GM12872 (cell line): Measurements from ENCODE around the gene PITPNC1.

ENCODE experiments used
- TF ChIP-seq, protein P1 (sequence below): IDR thresholded peaks from 3 replicates; pipeline ENCODE4 v1.5.1; 2011; ENCODE audit warnings: low read depth, mild to moderate bottlenecking, low read length, moderate library complexity; ENCODE audit not compliant: insufficient read depth

Gene PITPNC1

DNA sequence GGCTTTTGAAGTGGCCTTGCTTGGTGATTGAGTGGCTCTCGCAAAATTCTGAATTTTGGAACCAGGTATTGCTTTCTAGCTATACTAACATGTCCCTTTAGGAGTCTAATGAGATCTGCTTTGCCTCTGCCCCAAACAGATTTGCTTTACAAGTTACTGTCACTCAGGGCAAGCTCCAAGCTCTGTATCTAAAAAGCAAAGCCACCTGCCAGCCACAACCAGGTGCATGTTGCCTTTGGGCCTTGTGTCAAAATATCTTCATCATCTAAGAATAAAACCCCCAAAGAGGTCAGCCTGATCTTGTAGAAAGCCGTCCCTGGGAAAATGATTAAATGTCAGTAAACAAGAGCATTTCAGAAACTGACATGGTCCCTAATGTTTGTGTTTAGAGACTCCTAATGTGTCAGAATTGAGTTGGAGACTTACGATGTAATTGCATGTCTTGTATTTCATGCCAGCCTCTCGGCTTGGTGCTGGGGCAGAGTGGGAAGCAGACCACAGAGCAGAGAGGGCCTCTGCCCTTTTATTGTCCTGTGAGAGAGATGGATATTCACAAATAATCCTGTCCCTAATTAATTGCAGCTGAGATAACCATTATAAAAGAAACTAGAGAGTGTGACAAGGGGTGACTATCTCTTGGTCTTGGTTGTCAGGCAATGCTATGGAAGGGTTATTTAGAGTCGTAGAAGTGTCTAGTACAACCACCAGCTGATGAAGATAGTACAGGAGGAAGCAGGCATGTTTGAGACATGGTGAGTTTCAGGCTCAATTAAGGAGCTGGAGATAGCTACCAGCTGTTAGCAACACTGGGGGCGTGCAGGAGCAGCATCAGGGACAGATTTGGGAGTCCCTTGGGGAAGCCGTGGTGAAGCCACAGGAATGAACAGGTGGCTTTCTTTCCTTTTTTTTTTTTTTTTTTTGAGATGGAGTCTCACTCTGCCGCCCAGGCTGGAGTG, 90.7 kb downstream of the PITPNC1 start:
- TF ChIP-seq, protein P1, sequence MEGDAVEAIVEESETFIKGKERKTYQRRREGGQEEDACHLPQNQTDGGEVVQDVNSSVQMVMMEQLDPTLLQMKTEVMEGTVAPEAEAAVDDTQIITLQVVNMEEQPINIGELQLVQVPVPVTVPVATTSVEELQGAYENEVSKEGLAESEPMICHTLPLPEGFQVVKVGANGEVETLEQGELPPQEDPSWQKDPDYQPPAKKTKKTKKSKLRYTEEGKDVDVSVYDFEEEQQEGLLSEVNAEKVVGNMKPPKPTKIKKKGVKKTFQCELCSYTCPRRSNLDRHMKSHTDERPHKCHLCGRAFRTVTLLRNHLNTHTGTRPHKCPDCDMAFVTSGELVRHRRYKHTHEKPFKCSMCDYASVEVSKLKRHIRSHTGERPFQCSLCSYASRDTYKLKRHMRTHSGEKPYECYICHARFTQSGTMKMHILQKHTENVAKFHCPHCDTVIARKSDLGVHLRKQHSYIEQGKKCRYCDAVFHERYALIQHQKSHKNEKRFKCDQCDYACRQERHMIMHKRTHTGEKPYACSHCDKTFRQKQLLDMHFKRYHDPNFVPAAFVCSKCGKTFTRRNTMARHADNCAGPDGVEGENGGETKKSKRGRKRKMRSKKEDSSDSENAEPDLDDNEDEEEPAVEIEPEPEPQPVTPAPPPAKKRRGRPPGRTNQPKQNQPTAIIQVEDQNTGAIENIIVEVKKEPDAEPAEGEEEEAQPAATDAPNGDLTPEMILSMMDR = no peak

DNA sequence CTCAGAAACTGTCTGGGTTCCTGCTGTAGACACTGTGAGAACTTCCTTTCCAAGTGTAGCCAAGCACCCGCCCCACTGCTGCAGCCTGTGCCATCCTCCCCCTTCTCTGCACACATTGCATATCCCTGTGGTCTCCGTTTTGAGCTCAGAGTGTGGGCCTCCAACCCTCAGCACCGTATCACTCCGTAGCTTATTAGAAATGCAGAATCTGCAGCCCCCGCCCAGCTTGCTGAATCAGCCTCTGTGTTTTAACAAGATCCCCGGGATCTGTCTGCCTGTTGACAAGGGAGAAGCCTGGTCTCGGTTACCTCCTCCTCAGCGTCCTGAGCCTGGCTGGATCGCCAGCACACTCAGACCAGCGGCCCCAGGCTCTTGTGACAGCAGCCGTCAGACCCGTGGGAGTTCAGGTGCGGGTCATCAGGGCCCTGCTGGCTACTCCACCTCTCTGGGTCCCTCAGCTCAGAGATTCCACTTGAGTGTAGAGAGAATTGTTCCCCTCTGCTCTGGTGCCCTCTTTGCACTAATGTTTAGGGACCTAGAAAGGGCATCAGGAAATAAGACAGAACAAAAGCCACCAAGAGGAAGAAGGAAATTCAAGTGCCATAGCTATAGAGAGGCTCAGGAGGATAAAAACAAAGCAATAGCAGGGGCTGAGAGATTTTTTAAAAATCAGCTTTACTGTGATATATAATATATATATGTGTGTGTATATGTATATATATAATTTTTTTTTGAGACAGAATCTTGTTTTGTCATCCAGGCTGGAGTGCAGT, 92.3 kb downstream of the PITPNC1 start:
- TF ChIP-seq, protein P1 = no peak

DNA sequence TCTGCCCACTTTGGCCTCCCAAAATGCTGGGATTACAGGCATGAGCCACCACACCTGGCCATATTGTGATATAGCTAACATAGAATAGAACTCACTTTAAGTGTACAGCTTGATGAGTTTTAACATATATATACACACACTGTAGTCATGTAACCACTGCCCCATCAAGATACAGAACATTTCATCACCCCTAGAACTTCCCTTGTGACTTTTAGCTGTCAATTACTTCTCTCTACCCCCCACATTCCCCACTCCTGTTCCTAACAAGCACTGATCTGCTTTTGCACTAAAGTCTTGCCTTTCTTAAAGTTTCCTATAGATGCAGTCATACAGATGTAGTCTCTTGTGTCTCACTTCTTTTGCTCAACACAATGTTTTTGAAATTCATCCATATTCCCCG, 93.1 kb downstream of the PITPNC1 start:
- TF ChIP-seq, protein P1 = no peak

DNA sequence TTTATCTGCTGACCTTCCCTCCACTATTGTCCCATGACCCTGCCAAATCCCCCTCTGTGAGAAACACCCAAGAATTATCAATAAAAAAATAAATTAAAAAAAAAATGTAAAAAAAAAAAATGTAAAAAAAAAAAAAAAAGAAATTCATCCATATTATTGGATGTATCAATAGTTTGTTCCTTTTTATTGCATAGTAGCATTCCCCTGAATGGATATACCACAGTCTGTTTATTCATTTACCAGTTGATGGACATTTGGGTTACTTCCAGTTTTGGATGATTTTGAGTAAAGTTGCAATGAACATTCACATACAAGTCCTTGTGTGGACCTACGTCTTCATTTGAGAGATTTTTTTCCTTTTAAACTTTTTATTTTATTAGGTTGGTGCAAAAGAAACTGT, 94.0 kb downstream of the PITPNC1 start:
- TF ChIP-seq, protein P1 = no peak

DNA sequence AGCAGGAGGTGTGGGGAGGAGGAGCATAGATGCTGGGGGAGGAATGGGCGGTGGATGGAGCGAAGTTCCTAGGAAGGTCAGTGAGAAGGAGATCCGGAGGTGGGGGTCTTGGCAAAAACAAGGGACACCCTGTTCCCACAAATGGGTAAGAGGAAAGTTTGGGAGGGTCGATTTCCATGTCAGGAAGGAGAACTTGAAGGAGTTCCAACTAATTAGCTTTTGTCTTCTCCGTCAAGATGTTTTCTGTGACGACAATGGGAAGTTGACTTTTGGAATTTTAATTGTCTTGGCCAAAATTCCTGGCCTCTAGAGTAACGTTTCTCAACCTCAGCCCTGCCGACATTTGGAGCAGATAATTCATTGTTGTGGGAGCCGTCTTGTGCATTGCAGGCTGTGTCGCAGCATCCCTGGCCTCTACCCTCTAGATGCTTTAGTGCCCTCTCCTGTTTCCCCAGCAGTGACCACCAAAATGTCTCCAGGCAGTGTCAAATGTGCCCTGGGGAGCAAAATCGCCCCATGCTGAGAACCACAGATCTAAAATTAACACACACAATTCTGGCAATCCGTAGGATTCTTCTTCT, 97.1 kb downstream of the PITPNC1 start:
- TF ChIP-seq, protein P1 = no peak

DNA sequence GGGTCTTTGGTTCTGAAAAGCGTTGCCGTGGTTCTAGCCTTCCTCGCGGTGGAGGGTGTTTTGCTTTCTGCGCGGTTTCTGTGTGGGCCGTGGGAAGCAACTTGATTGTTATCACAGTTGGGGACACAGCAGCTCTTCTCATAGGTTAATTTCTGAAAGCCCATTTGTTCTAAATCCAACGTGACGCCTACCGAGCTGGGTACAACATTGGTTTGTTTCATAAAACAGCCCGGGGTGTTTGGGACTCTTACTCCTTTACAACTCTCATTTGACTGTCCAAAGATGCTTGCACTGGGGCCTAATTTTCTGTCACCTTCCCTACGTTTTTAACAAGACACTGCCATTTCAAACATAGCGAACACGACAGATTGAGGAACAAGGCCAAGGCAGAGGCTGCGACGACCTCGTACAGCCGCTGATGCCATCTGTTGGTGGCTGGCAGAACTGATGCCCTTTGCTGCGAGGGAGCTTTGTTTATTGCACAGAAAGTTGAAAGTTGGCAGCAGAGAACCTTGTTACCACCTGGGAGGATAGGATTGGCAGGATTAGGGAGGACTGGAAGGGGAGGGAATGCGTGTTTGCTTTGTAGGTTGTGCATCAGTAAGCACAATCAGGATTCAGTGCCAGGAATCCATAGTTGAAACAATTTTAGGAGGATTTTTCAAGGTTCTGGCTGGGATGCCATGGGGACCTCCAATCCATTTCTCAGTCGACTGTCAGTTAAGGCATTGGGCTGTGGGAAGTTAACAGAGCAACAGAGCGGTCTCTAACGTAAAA, 98.3 kb downstream of the PITPNC1 start:
- TF ChIP-seq, protein P1 = peak; percentile 96
